Fibroblast of lung (primary cell): ENCODE measurements around the gene SIK3. TPM values are rescaled to one million over a fixed set of nuclear protein-coding genes. Genes with fewer than 3 reads are reported as not detected.

ENCODE experiments used
- DNase-seq, 2 donors: peaks; one replicate each; pipeline versions ENCODE4 v3.0.0 to v3.0.0-alpha.2; 2010; ENCODE audit warnings: low read depth in 2 of 2
- H2AFZ ChIP-seq: 2 replicates; pipeline ENCODE4 v1.5.1; 2012; ENCODE audit warnings: low read length, control low read depth, inconsistent platforms
- H3K27ac ChIP-seq: 2 replicates; pipeline ENCODE4 v1.5.1; 2011; ENCODE audit warnings: low read length, control low read depth; ENCODE audit not compliant: insufficient read depth
- H3K27me3 ChIP-seq: 2 replicates; pipeline ENCODE4 v1.5.1; 2011; ENCODE audit warnings: mild to moderate bottlenecking, low read length; ENCODE audit not compliant: control insufficient read depth, insufficient read depth
- H3K36me3 ChIP-seq: 2 replicates; pipeline ENCODE4 v1.5.1; 2011; ENCODE audit warnings: low read length; ENCODE audit not compliant: control insufficient read depth, insufficient read depth
- H3K4me1 ChIP-seq: 2 replicates; pipeline ENCODE4 v1.5.1; 2011; ENCODE audit warnings: low read length; ENCODE audit not compliant: control insufficient read depth, insufficient read depth; ENCODE audit errors: extremely low read depth
- H3K4me2 ChIP-seq: 2 replicates; pipeline ENCODE4 v1.5.1; 2011; ENCODE audit warnings: low read length, control low read depth; ENCODE audit not compliant: insufficient read depth; ENCODE audit errors: extremely low read depth
- H3K4me3 ChIP-seq, 4 experiments: fragments of 200-600 bp in 1 of 4; sonication (generic) in 1 of 4; replicated peaks in 1 of 4; 2 replicates each; pipeline ENCODE4 v1.5.1; 2011 to 2016; ENCODE audit warnings: low read length in 4 of 4, low read depth in 3 of 4, mild to moderate bottlenecking in 3 of 4, control low read depth in 2 of 4, inconsistent platforms in 1 of 4, mixed read lengths in 1 of 4; ENCODE audit not compliant: insufficient read depth in 1 of 4; ENCODE audit errors: control extremely low read depth in 1 of 4
- H3K79me2 ChIP-seq: 2 replicates; pipeline ENCODE4 v1.5.1; 2012; ENCODE audit warnings: mild to moderate bottlenecking, low read length, inconsistent platforms; ENCODE audit not compliant: control insufficient read depth, insufficient read depth
- H3K9ac ChIP-seq: 2 replicates; pipeline ENCODE4 v1.5.1; 2011; ENCODE audit warnings: mild to moderate bottlenecking, low read length, control low read depth; ENCODE audit not compliant: insufficient read depth
- H3K9me3 ChIP-seq: 2 replicates; pipeline ENCODE4 v1.5.1; 2012; ENCODE audit warnings: low read depth, low read length; ENCODE audit not compliant: control insufficient read depth, insufficient read depth
- H4K20me1 ChIP-seq: 2 replicates; pipeline ENCODE4 v1.5.1; 2011; ENCODE audit warnings: low read length; ENCODE audit not compliant: control insufficient read depth, insufficient read depth; ENCODE audit errors: extremely low read depth
- CTCF ChIP-seq, 2 donors: IDR thresholded peaks in 1 of 2; conservative IDR thresholded peaks in 1 of 2; 1 replicate in 1 of 2; 2 replicates in 1 of 2; pipeline ENCODE4 v1.5.1; 2011 to 2012; ENCODE audit warnings: low read length in 2 of 2, control low read depth in 1 of 2, inconsistent platforms in 1 of 2, low read depth in 1 of 2, mild to moderate bottlenecking in 1 of 2
- EZH2 ChIP-seq: IDR thresholded peaks from 2 replicates; pipeline ENCODE4 v1.5.1; 2012; ENCODE audit warnings: low read length, control low read depth, mild to moderate bottlenecking; ENCODE audit errors: missing control alignments
- polyA plus RNA-seq, 2 donors: library from polyadenylated mRNA; depleted of rRNA in 1 of 2; stranded (reverse) in 1 of 2; unstranded in 1 of 2; fragments of >200 nt; gene quantifications; 2 replicates each; pipeline ENCODE4 v1.2.1, GENCODE V29; 2011 to 2012; ENCODE audit warnings: missing spikeins in 1 of 2
- total RNA-seq: library from RNA; depleted of rRNA; stranded (reverse); fragments of >200 nt; gene quantifications from 2 replicates; pipeline ENCODE4 v1.2.1, GENCODE V29; 2014

SIK3 gene
- total and polyA plus RNA-seq, 2 donors (not counting 1 experiment from before 2014, with no cell fraction given), result 7.1 to 22.8 TPM

- H2AFZ ChIP-seq, result no peak overlapping the region
- H3K4me3 ChIP-seq, result no peak overlapping the region
- H3K9ac ChIP-seq, result no peak overlapping the region
- no peak overlapping the region for H3K27ac ChIP-seq
- no peaks in the 10 kb centered on the region for H3K9me3 ChIP-seq
- peaks cover 26% of the 10 kb centered on the region for H3K79me2 ChIP-seq
- no peak overlapping the region for H3K4me2 ChIP-seq
- H4K20me1 ChIP-seq, result peaks cover 4% of the 10 kb centered on the region
- peak in 1 of 2 donors; percentile 69 for DNase-seq
- H3K4me1 ChIP-seq, result peaks cover 19% of the 10 kb centered on the region
- no peaks in the 10 kb centered on the region for H3K36me3 ChIP-seq
- no peak for TF ChIP-seq EZH2
- no peak for TF ChIP-seq CTCF (conservative IDR thresholded peaks at IDR 0.05 in 1 of 2, IDR thresholded peaks at IDR 0.05 in 1 of 2; ENCODE audit: low read depth in 1 of 2, low read length in 2 of 2)
- H3K27me3 ChIP-seq, result no peaks in the 10 kb centered on the region
Measured at GRCh38 chr11:117075186-117075585, 23.0 kb downstream of the SIK3 start.

GRCh38 chr11:117074119-117074518, 24.1 kb downstream of the SIK3 start:
- no peak overlapping the region for H3K4me2 ChIP-seq
- H4K20me1 ChIP-seq, result peaks cover 4% of the 10 kb centered on the region
- DNase-seq, result no peak
- peaks cover 22% of the 10 kb centered on the region for H3K79me2 ChIP-seq
- no peak overlapping the region for H3K27ac ChIP-seq
- no peak overlapping the region for H2AFZ ChIP-seq
- no peaks in the 10 kb centered on the region for H3K36me3 ChIP-seq
- no peak overlapping the region for H3K4me3 ChIP-seq
- TF ChIP-seq CTCF (conservative IDR thresholded peaks at IDR 0.05 in 1 of 2, IDR thresholded peaks at IDR 0.05 in 1 of 2; ENCODE audit: low read depth in 1 of 2, low read length in 2 of 2), result no peak
- no peak for TF ChIP-seq EZH2
- peaks cover 19% of the 10 kb centered on the region for H3K4me1 ChIP-seq
- no peaks in the 10 kb centered on the region for H3K9me3 ChIP-seq
- H3K9ac ChIP-seq, result no peak overlapping the region
- no peaks in the 10 kb centered on the region for H3K27me3 ChIP-seq

- no peak for DNase-seq
- H3K27me3 ChIP-seq, result no peaks in the 10 kb centered on the region
- H3K36me3 ChIP-seq, result no peaks in the 10 kb centered on the region
- peak overlapping the region; percentile 5 for H3K4me2 ChIP-seq
- peaks cover 19% of the 10 kb centered on the region for H3K4me1 ChIP-seq
- peaks cover 20% of the 10 kb centered on the region for H3K79me2 ChIP-seq
- H2AFZ ChIP-seq, result no peak overlapping the region
- H4K20me1 ChIP-seq, result peaks cover 4% of the 10 kb centered on the region
- H3K9me3 ChIP-seq, result no peaks in the 10 kb centered on the region
- no peak overlapping the region for H3K27ac ChIP-seq
- TF ChIP-seq EZH2, result no peak
- TF ChIP-seq CTCF (conservative IDR thresholded peaks at IDR 0.05 in 1 of 2, IDR thresholded peaks at IDR 0.05 in 1 of 2; ENCODE audit: low read depth in 1 of 2, low read length in 2 of 2), result no peak
- H3K9ac ChIP-seq, result no peak overlapping the region
- no peak overlapping the region for H3K4me3 ChIP-seq
Measured at GRCh38 chr11:117073539-117073938, 24.7 kb downstream of the SIK3 start.
